SK-N-SH (cell line): Measurements from ENCODE around the gene SOX10.

Experiments used
- EZH2phosphoT487 ChIP-seq: fragments of 200-600 bp; sonication (generic); IDR thresholded peaks from 2 replicates; pipeline ENCODE4 v1.6.1; 2017; ENCODE audit warnings: low read depth, mixed run types, mild to moderate bottlenecking, antibody characterized with exemption, moderate library complexity, borderline replicate concordance
- PBX3 ChIP-seq: IDR thresholded peaks from 2 replicates; pipeline ENCODE4; 2012

GRCh38 chr22:37994982-37995381 lies 10.6 kb upstream of the SOX10 start:
- TF ChIP-seq EZH2phosphoT487 (no peak), PBX3 (no peak)
